Measurements from ENCODE around the gene TBX2. TPM values are rescaled to one million over a fixed set of nuclear protein-coding genes. Genes with fewer than 3 reads are reported as not detected.

The TBX2 gene
- total and polyA plus RNA-seq, 2 of the 13 experiments (the other 11 are each of a cell fraction or from before 2014, with no cell fraction given), result 2.8 to 15.3 TPM

- TF ChIP-seq ZNF687 (CRISPR knock-in tag; IDR thresholded peaks at IDR 0.05) (peak; percentile 48), ZBTB38 (CRISPR knock-in tag; IDR thresholded peaks at IDR 0.05) (peak; percentile 89), NFYB (CRISPR knock-in tag; IDR thresholded peaks at IDR 0.05) (peak; percentile 2; the same call in 1 of the 2 replicates), HDAC1 (CRISPR knock-in tag; IDR thresholded peaks at IDR 0.05) (0 out of 2 replicates have a peak, but pooled peaks have one; percentile 15), AGO2 (optimal IDR thresholded peaks at IDR 0.05; ENCODE audit: low read depth, low read length) (peak; percentile 91), RBFOX2 (IDR thresholded peaks at IDR 0.05; ENCODE audit: low read depth, low read length) (0 out of 2 replicates have a peak, but pooled peaks have one; percentile 38), SALL1 (CRISPR knock-in tag; IDR thresholded peaks at IDR 0.05) (0 out of 2 replicates have a peak, but pooled peaks have one; percentile 27), ZNF562 (CRISPR knock-in tag; IDR thresholded peaks at IDR 0.05; ENCODE audit: borderline replicate concordance) (no peak), RXRA (CRISPR knock-in tag; IDR thresholded peaks at IDR 0.05) (peak; percentile 43; the same call in 1 of the 2 replicates), ARID4A (CRISPR knock-in tag; IDR thresholded peaks at IDR 0.05; ENCODE audit: borderline replicate concordance) (0 out of 2 replicates have a peak, but pooled peaks have one; percentile 11), HNRNPL (IDR thresholded peaks at IDR 0.05; ENCODE audit: low read depth, low read length) (peak; percentile 87), CENPX (CRISPR knock-in tag; IDR thresholded peaks at IDR 0.05) (no peak), ZNF33A (CRISPR knock-in tag; IDR thresholded peaks at IDR 0.05; ENCODE audit: borderline replicate concordance) (no peak)
These were observed 1.9 kb downstream of the TBX2 start (continued) for GRCh38 chr17:61401389-61402072.
